Sigmoid colon (tissue), 7 donors: ENCODE results near the gene MACROD2. TPM values are rescaled to one million over a fixed set of nuclear protein-coding genes. Genes with fewer than 3 reads are reported as not detected.

Source experiments
- DNase-seq: peaks from one replicate; pipeline ENCODE4 v3.0.0-alpha.2; 2019
- H3K27ac ChIP-seq, 4 donors: fragments of 200-600 bp; sonication (generic); one replicate each; pipeline ENCODE4 v1.5.1; 2016 to 2019; ENCODE audit warnings: mild to moderate bottlenecking in 1 of 4
- H3K27me3 ChIP-seq, 3 donors: fragments of 200-600 bp; sonication (generic); one replicate each; pipeline ENCODE4 v1.5.1; 2019; ENCODE audit warnings: mild to moderate bottlenecking in 1 of 3
- H3K36me3 ChIP-seq, 4 donors: fragments of 200-600 bp; sonication (generic); one replicate each; pipeline ENCODE4 v1.5.1; 2016 to 2019
- H3K4me1 ChIP-seq, 4 donors: fragments of 200-600 bp; sonication (generic); one replicate each; pipeline ENCODE4 v1.5.1; 2017 to 2019
- H3K4me3 ChIP-seq, 4 donors: fragments of 200-600 bp; sonication (generic); one replicate each; pipeline ENCODE4 v1.5.1; 2017 to 2019; ENCODE audit warnings: mild to moderate bottlenecking in 2 of 4, moderate library complexity in 1 of 4
- H3K9me3 ChIP-seq, 4 donors: fragments of 200-600 bp in 3 of 4; sonication (generic) in 3 of 4; one replicate each; pipeline versions ENCODE4 v1.5.1 to v1.6.1; 2013 to 2019
- CTCF ChIP-seq, 4 experiments: fragments of 450-650 bp in 3 of 4; fragments of 200-600 bp in 1 of 4; IDR thresholded peaks; one replicate each; pipeline ENCODE4 v1.5.1; 2016 to 2019; ENCODE audit warnings: antibody characterized with exemption in 4 of 4, mild to moderate bottlenecking in 3 of 4, moderate library complexity in 2 of 4
- EP300 ChIP-seq, 4 donors: sonication (generic); formaldehyde crosslinking; IDR thresholded peaks; one replicate each; pipeline ENCODE4 v1.6.1; 2017; ENCODE audit warnings: antibody characterized with exemption in 4 of 4
- POLR2A ChIP-seq, 2 donors: fragments of 450-650 bp; IDR thresholded peaks; one replicate each; pipeline ENCODE4 v1.6.1; 2016; ENCODE audit warnings: antibody characterized with exemption in 2 of 2, mild to moderate bottlenecking in 2 of 2, moderate library complexity in 2 of 2
- POLR2AphosphoS5 ChIP-seq, 4 donors: sonication (generic); formaldehyde crosslinking; IDR thresholded peaks; one replicate each; pipeline ENCODE4 v1.6.1; 2017; ENCODE audit warnings: antibody characterized with exemption in 4 of 4
- WGBS, 2 donors: extraction: QIAGEN DNeasy Blood & Tissue Kit; methylation state at CpG; one replicate each; pipeline ENCODE4 v1.1.7; 2013; 5-methylcytosine and 5-hydroxymethylcytosine counted together
- intact Hi-C: fragments of 100-400 bp; cut with DNase I; formaldehyde crosslinking; loops from one replicate; pipeline ENCODE4 v1.15.1; 2023
- polyA plus RNA-seq, 3 donors: library from polyadenylated mRNA; stranded (reverse); fragments of 200-250 nt; gene quantifications; one replicate each; pipeline ENCODE4 v1.2.3, GENCODE V29; 2013
- total RNA-seq, 4 donors: library from RNA; depleted of rRNA; stranded (reverse); fragments of >200 nt; gene quantifications; one replicate each; pipeline ENCODE4 v1.1.0, GENCODE V29; 2016
- donor health status: healthy with polysubstance abuse.
- donor health status: Bipolar disorder and iron deficiency.
- donor health status: healthy.

MACROD2 gene
- total and polyA plus RNA-seq, 7 donors, result 1.2 to 22.4 (median 5.8) TPM

- 64 to 92% methylated on average over 2 of the region's 2 CpGs for WGBS, 2 donors
- H3K4me3 ChIP-seq, result no peak overlapping the region
- no peak for DNase-seq
- no peaks in the 10 kb centered on the region for H3K4me1 ChIP-seq
- no peaks in the 10 kb centered on the region for H3K36me3 ChIP-seq
- no peaks in the 10 kb centered on the region for H3K27me3 ChIP-seq
- H3K27ac ChIP-seq, result no peak overlapping the region
- intact Hi-C loops, result no loop called here
- no peaks in the 10 kb centered on the region for H3K9me3 ChIP-seq
- TF ChIP-seq CTCF (IDR thresholded peaks at IDR 0.05), result no peak
- no peak for TF ChIP-seq POLR2AphosphoS5 (IDR thresholded peaks at IDR 0.05)
- no peak for TF ChIP-seq POLR2A (IDR thresholded peaks at IDR 0.05)
- no peak for TF ChIP-seq EP300 (IDR thresholded peaks at IDR 0.05)
These were observed 436.3 kb downstream of the MACROD2 start for GRCh38 chr20:14431568-14431967.

GRCh38 chr20:14432085-14432484, 436.8 kb downstream of the MACROD2 start:
- no peaks in the 10 kb centered on the region for H3K36me3 ChIP-seq
- H3K9me3 ChIP-seq, result no peaks in the 10 kb centered on the region
- TF ChIP-seq CTCF (IDR thresholded peaks at IDR 0.05), result no peak
- TF ChIP-seq EP300 (IDR thresholded peaks at IDR 0.05), result no peak
- TF ChIP-seq POLR2A (IDR thresholded peaks at IDR 0.05), result no peak
- TF ChIP-seq POLR2AphosphoS5 (IDR thresholded peaks at IDR 0.05), result no peak
- no peak for DNase-seq
- no peak overlapping the region for H3K27ac ChIP-seq
- 90 to 92% methylated on average over 4 of the region's 4 CpGs for WGBS, 2 donors
- no peaks in the 10 kb centered on the region for H3K27me3 ChIP-seq
- no peak overlapping the region for H3K4me3 ChIP-seq
- no peaks in the 10 kb centered on the region for H3K4me1 ChIP-seq
- intact Hi-C loops, result no loop called here

GRCh38 chr20:14432597-14432996, 437.3 kb downstream of the MACROD2 start:
- intact Hi-C loops, result no loop called here
- Histone ChIP-seq H3K9me3 (no peaks in the 10 kb centered on the region), H3K4me1 (no peaks in the 10 kb centered on the region), H3K27me3 (no peaks in the 10 kb centered on the region), H3K4me3 (no peak overlapping the region), H3K27ac (no peak overlapping the region), H3K36me3 (no peaks in the 10 kb centered on the region)
- no peak for DNase-seq
- TF ChIP-seq POLR2AphosphoS5 (IDR thresholded peaks at IDR 0.05) (no peak), CTCF (IDR thresholded peaks at IDR 0.05) (no peak), POLR2A (IDR thresholded peaks at IDR 0.05) (no peak)

- H3K4me1 ChIP-seq, result no peaks in the 10 kb centered on the region
- TF ChIP-seq CTCF (IDR thresholded peaks at IDR 0.05), result no peak
- WGBS, 2 donors, result 63 to 65% methylated on average over 1 of the region's 1 CpG
- no peak for DNase-seq
- peaks cover 0 to 8% (median 0%) of the 10 kb centered on the region in 4 donors for H3K9me3 ChIP-seq
- no peak overlapping the region for H3K27ac ChIP-seq
- H3K27me3 ChIP-seq, result no peaks in the 10 kb centered on the region
- no peaks in the 10 kb centered on the region for H3K36me3 ChIP-seq
- H3K4me3 ChIP-seq, result no peak overlapping the region
- intact Hi-C loops, result no loop called here
These were observed 439.2 kb downstream of the MACROD2 start for GRCh38 chr20:14434384-14435136.

- WGBS, 2 donors, result 86 to 92% methylated on average over 4 of the region's 4 CpGs
- H3K36me3 ChIP-seq, result no peaks in the 10 kb centered on the region
- H3K4me3 ChIP-seq, result no peak overlapping the region
- DNase-seq, result no peak
- H3K4me1 ChIP-seq, result no peaks in the 10 kb centered on the region
- H3K27me3 ChIP-seq, result no peaks in the 10 kb centered on the region
- H3K9me3 ChIP-seq, result peaks cover 0 to 8% (median 0%) of the 10 kb centered on the region in 4 donors
- intact Hi-C loops, result no loop called here
- no peak overlapping the region for H3K27ac ChIP-seq
- TF ChIP-seq CTCF (IDR thresholded peaks at IDR 0.05) (no peak), POLR2A (IDR thresholded peaks at IDR 0.05) (no peak), POLR2AphosphoS5 (IDR thresholded peaks at IDR 0.05) (no peak), EP300 (IDR thresholded peaks at IDR 0.05) (no peak)
These were observed 445.9 kb downstream of the MACROD2 start for GRCh38 chr20:14441201-14441600.
